Activated CD4-positive, alpha-beta T cell treated with anti-CD3 and anti-CD28 coated beads, Interleukin-2, amount 50 U/mL, for 4 hours (primary cell): ENCODE measurements around the gene DDX53.

Experiments used
- DNase-seq, 2 experiments: peaks; one replicate each; pipeline ENCODE4 v3.0.0-alpha.2; 2020

The DDX53 gene

GRCh38 chrX:22999696-23000223 lies at the start of gene DDX53:
DDX53 (plus strand) TSS chrX:22999960; CDS start chrX:23000058, 98 bp downstream.
- no peak for DNase-seq

- no peak for DNase-seq
Observed at GRCh38 chrX:22950269-22951266, 49.2 kb upstream of the DDX53 start.

DNA sequence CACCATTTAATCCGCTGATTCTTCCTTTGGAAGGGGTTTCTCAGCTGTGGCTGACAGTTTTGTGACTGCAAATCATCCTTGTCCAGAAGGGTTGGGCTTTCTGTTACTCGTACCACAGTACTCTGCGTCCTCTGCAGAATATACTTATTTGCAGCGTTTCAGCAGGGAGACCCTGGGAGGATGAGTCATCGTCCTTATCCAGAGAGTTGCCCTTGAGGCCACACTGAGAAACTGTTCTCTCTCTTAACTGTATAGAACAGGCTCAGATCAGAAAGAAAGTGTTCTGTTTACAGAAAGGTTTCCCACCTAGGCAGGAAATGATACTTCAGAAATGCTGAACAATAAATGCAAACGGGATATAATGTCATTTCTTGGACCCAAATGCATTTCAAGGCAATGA lies 47.8 kb upstream of the DDX53 start:
- no peak for DNase-seq

DNA sequence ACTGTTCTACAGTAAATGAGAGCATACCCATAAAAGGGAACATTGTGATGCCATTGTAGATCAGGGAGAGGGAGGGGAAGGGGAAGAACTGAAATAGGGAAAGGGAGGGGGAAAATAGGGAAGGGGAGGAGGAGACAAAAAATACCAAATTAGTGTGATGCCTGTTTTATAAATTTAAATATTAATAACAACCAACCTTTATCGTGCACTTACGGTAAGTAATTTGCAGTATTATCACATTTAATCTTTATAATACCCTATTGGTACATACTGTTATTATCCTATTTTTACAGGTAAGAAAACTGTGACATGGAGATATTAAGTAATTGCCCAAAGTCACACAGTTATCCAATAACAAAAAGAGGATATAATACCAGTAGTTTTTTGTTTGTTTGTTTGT lies 41.5 kb upstream of the DDX53 start:
- DNase-seq, result no peak

DNA sequence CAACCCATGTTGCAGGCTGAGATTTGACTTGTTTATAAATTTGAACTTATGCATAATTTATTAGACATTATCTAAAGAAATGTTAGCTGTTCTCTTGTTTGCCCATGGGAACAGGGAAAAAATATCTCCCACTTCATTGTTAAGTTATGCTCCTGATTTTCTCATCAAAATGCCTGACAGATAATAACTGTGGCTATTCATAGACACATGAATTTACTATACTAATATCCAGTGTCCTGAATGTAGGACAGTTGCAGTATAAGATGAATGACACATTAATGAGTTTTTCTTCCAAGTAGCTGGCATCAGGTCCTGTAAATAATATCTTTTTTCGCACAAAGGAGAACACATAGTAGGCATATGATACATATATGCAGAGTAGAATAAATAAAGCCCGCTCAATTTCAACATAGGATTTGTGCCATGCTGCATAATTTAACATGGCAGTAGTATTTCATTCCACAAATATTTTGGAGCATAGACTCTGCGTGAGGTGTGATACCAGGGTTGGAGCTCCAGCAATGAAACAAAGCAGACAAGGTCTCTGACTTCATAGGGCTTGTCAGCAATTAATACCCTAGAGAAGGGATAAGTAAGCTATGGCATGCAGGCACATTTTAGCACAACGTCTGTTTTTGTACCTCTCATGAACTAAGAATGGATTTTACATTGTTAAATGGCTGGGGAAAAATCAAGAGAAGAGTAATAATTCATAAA lies 40.4 kb upstream of the DDX53 start:
- no peak for DNase-seq

DNA sequence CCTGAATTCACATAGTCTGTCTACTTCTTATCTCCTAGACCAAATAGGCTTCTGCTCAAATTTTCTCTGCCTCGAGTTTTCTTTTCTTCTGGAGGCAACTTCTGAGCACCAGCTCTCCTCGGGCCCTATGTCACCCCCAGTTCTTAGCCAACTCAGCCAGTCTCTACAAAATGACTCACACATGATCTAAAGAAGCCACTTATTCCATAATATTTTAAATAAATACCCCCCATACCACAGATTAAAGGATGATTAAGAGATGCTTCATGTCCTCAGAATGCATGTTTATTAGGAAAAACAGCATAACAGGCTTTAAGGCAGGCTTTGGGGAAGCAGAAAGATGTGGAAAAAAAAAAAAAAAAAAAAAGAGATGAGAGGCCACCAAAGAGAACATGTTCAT lies 36.6 kb upstream of the DDX53 start:
- DNase-seq, result no peak

- DNase-seq, result no peak
Observed at GRCh38 chrX:22968494-22968893, 31.3 kb upstream of the DDX53 start.

- no peak for DNase-seq
Observed at GRCh38 chrX:22969411-22969810, 30.3 kb upstream of the DDX53 start.

GRCh38 chrX:22970861-22971260 lies 28.9 kb upstream of the DDX53 start:
- DNase-seq, result no peak

DNA sequence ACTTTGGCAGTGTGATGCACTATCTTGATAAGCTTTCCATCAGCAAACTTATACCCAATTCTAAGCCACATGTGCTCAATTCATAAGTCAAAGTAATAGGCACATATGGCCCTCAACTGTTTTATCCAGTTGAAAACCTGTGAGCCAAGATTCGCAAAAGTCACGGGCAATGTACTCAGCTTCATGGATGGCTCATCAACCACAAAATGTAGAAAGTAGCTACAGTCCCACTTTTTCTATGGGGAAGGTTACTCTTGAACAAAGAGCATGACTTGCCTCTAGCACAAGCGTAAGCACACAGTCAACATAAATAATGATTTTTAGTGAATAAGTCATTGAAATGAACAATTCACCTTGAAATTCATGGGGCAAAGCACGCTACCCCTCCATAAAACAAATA lies 25.1 kb upstream of the DDX53 start:
- DNase-seq, result no peak

DNA sequence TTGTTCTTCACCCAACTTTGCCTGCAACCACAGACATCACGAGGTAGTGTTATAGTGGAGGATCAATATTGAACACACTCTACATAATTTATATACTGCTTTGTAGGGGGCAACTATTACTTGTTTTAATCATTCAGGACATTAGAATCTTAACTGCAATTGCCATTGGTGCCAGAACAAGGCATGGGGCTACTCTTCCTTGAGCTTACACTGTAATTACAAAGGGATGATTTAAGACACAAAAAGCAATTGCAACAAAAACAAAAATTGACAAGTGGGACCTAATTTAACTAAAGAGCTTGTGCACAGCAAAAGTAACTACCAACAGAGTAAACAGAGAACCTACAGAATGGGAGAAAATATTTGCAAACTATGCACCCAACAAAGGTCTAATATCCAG lies 24.0 kb upstream of the DDX53 start:
- DNase-seq, result no peak

DNA sequence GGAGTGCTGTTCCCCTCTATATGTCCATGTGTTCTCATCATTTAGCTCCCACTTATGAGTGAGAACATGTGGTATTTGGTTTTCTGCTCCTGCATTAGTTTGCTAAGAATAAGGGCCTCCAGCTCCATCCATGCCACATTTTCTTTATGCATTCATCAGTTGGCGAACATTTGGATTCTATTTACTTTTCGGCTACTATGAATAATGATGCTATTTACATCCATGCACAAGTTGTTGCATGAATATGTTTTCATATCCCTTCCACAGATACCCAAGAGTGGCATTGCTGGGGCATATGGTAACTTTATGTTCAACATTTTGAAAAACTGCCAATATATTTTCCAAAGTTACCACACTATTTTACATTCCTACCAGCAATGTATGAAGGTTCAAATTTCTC lies 13.8 kb upstream of the DDX53 start:
- no peak for DNase-seq

- DNase-seq, result no peak
Observed at GRCh38 chrX:22987452-22987851, 12.3 kb upstream of the DDX53 start.

DNA sequence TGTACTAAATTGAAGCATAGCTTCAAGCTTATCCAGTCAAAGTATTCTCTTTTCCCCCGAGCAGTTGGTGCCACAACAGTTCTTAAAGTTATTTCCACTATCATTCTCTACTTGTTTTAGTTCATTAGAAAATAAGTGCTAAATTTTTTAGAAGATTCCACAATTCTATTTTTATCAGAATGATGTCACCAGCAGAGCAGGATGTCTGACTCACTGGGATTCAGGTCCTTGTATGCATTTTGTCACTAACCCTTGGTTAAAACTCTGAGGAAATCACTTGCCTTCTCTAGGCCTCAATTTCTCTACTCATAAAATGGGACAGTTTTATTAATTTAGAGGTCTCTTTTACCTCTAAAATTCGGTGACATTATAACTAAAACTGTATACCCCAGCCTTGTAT lies 3.4 kb downstream of the DDX53 start:
- no peak for DNase-seq

DNA sequence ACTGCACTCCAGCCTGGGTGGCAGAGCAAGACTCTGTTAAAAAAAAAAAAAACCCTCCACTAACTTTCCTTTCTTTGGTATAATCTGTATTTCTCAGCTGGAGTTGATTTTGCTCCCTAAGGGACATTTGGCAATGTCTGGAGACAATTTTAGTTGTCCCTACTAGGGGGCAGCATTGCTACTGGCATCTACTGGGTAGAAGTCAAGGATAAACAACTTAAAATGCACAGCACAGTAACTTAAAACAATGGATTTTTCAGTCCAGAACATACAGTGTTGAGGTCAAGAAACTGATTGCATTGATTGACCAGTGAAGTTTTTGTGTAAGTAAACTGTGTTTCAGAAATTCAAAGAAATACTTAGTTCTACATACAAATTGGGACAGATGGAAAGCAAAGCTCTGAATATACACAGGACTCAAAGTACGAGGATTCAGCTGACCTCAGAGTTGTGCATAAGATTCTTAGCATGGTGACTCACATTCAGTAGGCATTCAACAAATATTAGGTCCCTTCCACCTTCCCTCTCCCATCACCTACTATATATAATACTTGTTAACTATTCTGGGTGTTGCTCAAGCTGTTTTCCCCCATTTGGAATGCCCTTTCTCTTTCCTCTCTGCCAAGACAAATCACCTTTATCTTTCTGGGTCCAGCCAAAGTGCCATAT lies 8.8 kb downstream of the DDX53 start:
- DNase-seq, result no peak

DNA sequence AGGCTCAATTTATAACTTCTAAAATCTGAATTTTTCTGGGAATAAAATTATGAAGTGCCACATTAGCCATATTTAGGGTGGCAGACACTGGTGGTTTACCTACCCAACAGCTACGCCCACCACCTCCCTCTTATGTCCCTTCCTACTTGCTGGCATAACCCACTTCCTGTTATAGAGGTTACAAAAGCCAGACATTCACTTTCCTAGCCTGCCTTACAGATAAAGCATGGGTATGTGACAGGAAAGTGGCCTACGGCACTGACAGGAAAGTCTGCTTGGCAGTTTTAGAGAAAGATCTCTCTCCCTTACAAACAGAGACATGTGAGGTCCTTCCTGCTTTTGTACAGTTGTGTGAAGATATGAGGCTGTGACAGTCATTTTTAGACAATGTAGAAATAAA lies 12.4 kb downstream of the DDX53 start:
- DNase-seq, result no peak

DNA sequence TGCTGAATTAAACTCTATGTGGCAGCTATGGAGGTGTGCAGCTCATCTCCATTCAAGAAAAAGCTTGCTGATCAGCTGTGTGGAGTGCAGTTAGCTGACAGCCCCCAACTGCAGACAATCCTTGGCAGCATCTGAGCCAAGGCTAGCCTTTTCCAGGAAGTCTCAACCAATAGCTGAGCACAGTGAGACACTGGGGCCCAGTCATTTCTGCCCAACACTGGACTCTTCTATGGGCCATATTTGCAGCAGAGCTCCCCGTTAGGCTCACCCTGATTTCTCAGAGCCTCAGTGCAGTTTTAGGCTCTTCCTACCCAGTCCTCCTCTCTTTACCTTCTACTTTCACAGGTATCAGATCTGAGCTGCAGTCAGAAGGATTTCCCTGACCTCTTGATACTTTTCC lies 12.9 kb downstream of the DDX53 start:
- DNase-seq, result no peak

DNA sequence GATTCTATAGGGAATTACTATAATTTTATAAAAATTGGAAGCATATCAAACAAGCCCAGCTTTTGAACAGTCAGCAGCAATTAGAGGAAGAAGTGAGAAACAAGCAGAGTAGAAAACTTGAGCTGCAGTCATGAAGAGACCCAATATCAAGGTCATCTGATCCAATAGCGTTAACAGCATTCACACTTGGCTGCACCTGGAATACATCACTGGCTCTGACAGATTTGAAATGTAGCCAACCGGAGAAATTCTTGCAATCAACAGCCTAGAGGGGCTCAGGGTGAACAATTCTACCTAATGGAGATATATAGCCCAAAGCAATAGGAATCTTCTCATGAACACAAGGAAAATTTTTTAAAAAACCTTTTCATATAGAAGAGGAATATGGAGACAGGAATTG lies 13.6 kb downstream of the DDX53 start:
- no peak for DNase-seq

DNA sequence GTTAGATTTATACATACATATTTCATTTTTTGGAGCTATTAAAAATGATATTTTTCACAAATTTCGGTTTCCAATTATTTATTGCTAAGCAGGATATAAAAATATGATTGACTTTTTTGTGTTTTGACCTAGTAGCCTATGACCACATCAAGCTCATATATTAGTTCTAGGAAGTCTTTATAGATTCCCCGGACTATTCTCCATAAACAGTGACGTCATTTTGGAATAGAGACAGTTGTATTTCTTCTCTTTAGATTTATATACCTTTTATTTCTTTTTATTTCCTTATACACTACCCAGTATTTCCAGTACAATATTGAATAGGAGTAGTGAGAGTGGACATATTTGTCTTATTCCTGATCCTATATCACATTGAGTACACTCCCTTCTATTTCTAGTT lies 31.8 kb downstream of the DDX53 start:
- no peak for DNase-seq

- DNase-seq, result no peak
Observed at GRCh38 chrX:23035493-23035892, 35.7 kb downstream of the DDX53 start.

DNA sequence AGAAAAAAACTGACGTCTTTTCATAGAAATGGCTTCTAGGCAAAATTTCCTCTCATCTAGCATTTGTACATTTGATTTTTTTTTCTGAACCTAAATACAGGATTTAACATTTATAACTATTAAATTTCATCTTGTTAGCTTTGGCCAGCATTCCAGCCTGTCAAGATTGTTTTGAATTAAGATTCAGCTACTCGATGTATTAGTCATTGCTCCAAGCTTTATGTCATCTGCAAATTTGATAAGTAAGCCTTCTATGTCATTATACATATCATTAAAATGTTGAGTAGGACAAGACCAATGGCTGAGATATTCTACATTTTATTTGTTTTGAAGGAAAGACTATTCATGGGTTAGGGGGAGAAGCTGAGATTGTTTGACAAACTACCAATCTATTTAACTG lies 46.7 kb downstream of the DDX53 start:
- DNase-seq, result no peak

- no peak for DNase-seq
Observed at GRCh38 chrX:23048806-23049573, 49.2 kb downstream of the DDX53 start.

GRCh38 chrX:23052324-23052723 lies 52.6 kb downstream of the DDX53 start:
- DNase-seq, result no peak
